ENCODE results near the gene PPP1R15A.
A peak's percentile ranks its signal among the peaks of the same experiment; 100 is the strongest.
"Not testable (repeated sequence)": the region's sequence is repeated elsewhere in the genome, so short reads cannot be mapped to it uniquely, and the experiment has no call there.

The PPP1R15A gene

DNA sequence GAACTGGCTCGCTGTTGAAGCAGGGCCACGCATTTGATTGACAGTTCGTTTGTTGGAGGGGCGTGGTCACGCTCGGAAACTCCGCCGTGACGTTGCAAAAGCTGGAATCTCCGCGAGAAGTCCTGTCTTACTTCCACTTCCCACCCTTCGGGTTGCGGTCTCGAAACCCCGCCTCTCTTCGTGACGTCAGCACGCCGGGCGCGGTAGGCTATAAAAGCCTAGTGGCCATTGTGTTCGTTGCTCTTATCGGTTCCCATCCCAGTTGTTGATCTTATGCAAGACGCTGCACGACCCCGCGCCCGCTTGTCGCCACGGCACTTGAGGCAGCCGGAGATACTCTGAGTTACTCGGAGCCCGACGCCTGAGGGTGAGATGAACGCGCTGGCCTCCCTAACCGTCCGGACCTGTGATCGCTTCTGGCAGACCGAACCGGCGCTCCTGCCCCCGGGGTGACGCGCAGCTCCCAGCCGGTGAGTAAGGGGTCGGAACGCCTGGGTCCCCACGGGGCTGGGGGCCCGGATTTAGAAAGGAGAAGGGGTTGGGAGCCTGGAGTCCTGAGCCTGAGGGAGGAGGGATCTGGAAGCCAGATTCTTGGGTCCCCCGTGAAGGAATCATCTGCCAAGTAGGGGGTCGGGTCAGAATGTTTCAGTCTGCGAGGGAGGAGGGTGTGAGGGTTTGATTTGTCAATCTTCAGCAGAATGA lies at the start of gene PPP1R15A:
PPP1R15A (plus strand) TSS at position 240 of the 702 bp plus-strand sequence. CDS start 813 bp downstream, outside the sequence.
- peak; percentile 76 for DNase-seq

DNA sequence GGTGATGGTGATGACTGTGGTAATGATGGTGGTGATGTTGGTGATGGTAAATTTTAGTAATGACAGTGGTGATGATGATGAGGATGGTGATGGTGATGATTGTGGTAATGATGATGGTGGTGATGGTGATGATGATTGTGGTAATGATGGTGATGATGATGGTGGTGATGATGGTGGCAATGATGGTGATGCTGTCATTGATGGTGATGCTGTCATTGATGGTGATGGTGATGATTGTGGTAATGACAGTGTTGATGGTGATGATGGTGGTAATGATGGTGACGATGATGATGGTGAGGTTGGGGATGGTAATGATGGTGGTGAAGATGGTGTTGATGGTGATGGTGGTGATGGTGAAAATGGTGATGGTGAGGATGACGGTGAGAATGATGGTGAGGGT lies 49.7 kb upstream of the PPP1R15A start:
- DNase-seq = no peak

DNA sequence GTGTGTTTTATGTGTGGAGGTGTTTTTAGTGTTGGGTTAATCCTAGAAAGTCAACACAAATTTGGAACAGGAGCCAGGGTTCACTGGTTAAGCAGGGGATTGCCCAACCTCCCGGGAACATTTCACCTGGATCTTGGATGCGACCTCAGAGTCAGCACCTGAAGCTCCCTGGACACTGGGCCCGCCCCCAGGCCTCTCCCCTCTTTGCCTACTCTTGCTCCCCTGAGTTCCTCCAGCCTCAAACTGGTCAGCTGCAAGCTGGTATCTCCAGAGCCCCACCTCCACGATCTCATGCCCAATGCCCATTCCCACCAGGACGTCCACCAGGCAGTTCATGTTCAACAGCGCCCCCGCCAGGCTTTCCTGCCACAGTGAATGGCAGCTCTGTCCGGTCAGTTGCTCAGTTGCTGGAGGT lies 45.6 kb upstream of the PPP1R15A start:
- no peak for DNase-seq

DNA sequence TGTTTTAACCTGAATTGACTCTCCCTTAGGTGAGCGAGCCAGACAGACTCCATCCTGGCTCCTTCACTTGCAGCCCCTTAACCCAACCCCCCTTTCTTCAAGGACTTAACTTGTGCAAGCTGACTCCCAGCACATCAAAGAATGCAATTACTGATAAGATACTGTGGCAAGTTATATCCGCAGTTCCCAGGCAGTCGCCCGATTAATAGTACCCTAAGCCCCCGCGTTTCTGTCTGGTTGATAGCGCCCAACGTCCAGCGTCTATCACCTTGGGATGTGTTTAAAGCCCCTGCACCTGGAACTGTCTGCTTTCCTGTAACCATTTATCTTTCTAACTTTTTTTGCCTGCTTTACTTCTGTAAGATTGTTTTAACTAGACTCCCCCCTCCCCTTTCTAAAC lies 42.1 kb upstream of the PPP1R15A start:
- DNase-seq = no peak

DNA sequence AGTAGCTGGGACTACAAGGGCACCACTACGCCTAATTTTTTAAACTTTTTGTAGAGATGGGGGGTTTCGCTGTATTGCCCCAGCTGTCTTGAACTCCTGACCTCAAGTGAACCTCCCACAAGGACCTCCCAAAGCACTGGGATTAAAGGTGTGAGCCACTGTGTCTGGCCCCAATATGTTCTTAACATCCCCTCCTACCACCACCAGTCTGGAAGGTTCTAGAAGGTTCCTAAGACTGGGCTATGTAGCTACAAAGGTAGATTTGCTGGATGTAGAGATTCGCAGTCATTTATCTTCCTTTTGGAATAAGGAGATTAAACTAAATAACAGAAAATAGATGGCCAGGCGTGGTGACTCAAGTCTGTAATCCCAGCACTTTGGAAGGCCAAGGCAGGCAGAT lies 41.3 kb upstream of the PPP1R15A start:
- DNase-seq = no peak

DNA sequence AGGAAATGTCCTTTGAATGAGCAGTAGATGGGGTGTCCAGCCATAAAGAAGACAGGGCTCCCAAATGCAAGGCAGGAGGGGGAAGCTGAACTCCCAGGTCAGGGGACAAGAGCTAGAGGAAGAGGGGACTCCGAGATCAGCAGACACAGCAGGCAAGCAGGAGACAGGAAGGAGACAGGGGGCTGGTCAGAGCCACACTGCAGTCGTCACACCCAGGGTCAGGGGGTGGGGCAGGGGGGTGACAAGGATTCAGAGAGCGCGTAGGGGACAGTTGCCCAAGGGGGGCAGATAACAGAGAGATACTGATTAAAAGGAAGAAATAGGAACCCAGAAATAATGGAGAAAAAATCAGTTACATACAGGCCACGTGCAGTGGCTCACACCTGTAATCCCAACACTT lies 39.2 kb upstream of the PPP1R15A start:
- no peak for DNase-seq

DNA sequence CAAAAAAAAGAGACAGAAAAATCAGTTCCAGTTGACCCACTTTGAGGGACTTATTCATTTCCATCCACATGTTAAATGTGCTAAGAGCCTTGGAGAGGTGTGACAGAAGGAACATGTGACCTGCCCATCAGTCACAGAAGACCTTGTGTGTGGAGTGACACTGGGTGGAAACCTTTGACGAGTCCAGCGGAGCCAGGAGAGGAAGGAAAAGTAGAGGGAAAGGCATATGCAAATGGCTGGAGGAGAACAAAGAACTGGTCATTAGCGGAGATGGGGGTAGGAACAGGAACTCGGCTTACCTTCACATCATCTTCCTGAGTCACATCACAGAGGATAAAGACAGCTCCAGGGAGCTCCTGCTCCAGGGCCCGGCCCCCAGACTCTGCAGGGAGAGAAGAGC lies 38.2 kb upstream of the PPP1R15A start:
- no peak for DNase-seq

DNA sequence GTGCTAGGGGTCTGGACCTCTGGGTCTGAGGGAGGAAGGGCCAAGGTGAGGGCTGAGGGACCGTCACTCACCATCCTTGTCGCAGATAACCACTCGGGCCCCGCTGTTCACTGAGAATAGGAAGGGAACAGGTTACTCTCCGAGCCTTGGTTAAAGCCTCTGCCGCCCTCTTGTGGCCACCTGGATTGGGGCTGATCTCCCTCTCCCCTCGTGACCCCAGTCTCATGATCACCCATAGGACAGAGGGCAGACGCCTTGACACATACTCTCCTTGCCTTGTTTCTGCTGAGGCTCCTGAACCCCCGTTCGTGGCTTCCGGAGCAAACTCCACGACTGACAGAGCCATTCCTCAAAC lies 36.5 kb upstream of the PPP1R15A start:
- DNase-seq = peak; percentile 64

DNA sequence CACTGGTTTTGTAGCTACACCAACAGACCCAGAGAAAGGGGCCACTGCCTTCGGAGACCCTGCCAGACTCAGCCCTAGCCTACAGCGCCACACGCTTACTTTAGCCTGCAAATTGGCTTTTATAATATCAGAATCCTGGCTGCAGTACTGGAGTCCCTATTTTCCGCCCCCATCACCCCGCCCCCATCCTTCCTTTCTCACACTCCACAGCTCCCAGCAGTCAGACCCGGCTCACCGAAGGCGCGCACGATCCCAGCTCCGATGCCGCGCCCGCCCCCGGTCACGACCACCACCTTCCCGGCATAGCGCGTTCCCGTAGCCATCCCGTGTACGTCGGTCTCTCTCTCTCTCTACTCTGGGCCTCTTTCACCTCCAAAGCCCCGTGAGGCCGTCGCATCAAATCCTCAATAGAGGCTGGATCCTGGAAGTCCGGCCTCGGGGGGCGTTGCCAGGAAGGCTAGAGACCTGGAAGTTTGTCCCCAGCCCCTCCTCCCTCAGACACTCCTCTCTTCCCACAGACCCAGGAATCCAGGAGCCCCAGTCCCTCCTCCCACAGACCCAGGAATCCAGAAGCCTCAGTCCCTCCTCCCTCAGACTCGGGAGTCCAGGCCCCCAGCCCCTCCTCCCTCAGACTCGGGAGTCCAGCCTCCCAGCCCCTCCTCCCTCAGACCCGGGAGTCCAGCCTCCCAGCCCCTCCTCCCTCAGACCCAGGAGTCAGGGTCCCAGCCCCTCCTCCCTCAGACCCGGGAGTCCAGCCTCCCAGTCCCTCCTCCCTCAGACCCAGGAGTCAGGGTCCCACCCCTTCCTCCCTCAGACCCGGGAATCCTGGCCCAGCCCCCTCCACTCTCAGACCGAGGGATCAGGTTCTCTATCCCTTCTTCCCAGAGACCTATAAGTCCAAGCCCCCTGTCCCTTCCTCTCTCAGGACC lies 35.9 kb upstream of the PPP1R15A start, which contains the start of gene HSD17B14:
HSD17B14 (minus strand) TSS at position 403 of the 929 bp plus-strand sequence; CDS start at position 323, 80 bp downstream.
- DNase-seq = no peak

DNA sequence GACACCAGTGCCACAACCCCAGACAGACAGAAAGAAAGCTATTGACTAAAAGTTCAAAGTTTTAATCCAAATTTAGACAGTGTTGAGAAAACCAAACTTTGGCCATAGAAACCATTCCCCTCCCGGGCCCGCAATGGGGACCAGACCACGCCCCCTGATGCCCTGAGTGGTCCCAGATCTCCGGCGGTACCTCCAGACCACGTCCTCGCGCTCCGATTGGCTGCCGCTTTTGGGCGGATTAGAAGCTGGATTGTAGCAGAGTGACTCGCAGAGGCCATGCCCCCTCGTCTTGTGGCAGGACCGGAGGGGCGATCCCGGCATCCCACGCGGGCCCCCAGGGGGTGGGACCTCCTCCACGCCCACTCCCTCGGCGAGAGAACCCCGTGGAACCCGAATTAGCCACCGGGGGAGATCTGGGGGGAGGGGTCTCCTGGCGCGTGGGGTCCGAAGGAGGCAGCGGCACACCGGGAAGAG lies 35.1 kb upstream of the PPP1R15A start:
- DNase-seq = peak; percentile 87

DNA sequence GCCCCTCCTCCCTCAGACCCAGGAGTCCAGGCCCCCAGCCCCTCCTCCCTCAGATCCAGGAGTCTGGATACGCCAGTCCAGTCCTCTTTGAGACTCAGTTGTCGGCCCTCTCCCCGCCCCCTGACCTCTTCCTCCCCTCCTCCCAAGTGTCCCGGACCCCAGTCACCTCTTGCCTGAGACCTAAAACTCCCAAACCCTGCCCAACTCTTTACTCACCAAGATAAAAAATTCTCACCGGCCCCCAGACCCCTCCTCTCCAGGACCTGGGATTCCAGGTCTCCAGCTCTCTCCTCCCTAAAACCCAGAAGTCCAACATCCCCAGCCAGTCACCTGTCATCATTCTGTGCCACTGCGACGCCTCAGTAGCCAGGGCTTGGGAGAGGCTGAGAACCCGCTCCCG lies 34.5 kb upstream of the PPP1R15A start:
- no peak for DNase-seq

DNA sequence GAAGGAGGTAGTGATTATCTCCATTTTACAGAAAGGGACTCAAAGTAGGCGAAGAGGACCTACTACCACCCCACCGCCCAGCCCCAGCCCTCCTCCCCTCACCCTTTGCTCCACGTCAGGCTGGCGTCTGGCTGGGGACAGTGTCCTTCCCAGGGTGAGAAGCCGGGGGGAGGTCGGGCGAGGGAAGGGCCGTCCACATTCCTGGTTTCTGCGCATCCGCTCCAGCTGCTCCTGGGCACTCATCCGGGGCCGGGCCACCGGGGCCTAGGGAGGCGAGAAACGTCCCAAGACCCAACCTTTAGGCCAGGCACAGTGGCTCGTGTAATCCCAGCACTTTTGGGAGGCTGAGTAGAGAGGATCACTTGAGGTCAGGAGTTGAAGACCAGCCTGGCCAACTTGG lies 31.2 kb upstream of the PPP1R15A start:
- no peak for DNase-seq

DNA sequence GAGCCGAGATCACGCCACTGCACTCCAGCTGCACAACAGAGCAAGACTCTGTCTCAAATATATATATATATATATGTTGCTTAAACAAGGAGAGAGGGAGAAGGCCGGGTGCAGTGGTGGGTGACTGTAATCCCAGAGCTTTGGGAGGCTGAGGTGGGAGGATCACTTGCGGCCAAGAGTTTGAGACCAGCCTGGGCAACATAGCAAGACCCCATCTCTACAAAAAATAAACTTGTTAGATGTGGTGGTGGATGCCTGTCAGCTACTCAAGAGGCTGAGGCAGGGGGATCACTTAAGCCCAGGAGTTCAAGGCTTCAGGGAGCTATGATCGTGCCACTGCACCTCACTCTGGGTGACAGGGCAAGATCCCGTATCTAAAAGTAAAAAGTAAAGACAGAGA lies 30.6 kb upstream of the PPP1R15A start:
- DNase-seq = no peak

DNA sequence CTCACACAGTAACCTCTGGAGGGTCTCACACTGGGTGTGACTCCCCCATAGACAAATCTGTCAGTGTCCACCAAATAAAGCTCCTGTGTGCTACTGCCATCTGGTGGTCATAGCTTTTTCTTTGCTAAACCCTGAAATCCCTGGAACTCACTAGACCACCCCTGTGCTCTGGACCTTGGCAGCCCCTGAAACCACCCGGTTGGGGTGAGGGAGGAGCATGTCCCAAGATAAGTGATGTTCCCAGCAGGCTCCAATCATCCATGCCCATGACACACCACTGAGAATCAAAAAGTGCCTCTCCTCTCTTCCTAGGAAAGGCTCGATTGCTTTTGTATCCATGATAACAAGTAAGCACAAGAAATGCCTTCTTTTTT lies 29.4 kb upstream of the PPP1R15A start:
- no peak for DNase-seq

DNA sequence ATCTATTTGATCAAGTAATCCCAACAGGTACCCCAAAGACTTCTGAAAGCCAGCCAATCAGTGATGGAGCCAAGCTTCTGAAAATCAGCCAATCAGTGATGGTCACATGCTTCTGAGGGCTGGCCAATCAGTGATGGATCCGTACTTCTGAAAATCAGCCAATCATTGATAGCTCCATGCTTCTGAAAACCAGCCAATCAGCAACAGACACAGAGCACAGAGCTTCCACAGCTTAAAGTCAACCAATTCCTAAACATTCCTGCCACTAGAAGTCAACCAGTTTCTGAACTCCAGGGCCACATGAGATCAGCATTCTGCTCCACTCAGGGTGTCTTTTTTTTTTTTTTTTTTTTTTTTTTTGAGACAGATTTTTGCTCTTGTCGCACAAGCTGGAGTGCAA lies 27.7 kb upstream of the PPP1R15A start:
- no peak for DNase-seq

DNA sequence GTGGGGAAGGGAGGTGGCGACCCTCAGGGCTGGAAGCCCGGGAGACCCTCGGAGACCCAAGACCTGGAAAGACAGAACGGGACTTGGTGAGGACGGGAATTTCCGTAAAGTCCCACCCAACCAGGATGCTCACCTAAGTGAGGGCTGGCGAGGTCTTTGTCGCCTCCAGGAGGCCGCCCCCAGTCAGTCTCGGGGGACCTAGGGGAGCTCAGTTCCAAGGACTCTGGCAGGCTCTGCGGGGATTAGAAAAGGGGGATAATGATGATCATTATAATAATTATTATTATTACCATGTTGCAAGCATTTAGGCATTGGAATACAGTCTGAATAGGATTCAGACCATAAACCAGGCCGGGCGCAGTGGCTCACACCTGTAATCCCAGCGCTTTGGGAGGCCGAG lies 26.8 kb upstream of the PPP1R15A start:
- no peak for DNase-seq

DNA sequence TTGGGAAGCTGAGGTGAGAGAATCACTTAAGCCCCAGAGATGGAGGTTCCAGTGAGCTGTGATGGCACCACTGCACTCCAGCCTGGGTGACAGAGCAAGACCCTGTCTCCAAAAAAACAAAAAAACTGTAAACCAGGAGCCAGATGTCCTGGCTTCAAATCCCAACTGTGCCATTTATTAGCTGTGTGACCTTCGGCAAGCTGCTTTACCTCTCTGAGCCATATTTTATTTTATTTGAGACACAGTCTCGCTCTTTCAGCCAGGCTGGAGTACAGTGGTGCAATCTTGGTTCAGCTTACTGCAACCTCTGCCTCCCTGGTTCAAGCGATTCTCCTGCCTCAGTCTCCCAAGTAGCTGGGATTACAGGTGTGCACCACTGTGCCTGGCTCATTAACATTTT lies 25.6 kb upstream of the PPP1R15A start:
- DNase-seq = not testable (repeated sequence)

DNA sequence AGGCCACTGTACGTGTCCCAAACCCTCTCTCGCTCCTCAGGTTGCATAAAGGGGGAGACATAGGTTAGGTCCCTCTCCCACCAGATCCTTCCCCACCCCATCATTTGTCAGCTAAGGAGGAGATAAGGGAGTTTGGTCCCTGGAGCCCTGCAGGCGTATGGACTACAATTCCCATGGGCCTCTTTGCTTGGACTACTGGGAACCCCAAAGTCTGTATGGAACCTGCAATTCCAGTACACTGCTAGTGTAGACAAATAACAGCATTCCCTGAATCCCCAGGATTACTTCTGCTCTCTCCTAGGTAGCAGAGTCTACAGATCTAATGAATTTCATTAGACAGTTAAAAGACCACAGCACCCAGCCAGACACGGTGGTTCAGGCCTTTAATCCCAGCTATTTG lies 19.9 kb upstream of the PPP1R15A start:
- no peak for DNase-seq

DNA sequence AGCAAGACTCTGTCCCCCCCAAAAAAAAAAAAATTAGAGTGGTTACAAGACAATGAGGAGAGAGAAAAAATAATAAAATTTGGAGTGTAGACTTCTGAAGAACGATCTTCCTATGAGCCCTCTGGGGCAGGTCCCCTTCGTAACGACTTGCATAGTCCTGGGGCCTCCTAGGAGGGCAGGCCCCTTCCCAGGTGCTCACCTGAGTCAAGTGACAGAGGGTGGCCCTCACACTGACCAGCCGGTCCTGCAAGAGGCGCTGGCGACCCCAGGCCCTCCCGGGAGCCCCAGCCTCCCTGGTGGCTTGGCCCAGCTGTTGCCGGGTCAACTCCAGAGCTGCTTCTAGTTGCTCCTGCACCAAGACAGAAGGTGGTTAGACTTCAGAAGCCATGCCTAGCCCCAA lies 18.7 kb upstream of the PPP1R15A start:
- no peak for DNase-seq

DNA sequence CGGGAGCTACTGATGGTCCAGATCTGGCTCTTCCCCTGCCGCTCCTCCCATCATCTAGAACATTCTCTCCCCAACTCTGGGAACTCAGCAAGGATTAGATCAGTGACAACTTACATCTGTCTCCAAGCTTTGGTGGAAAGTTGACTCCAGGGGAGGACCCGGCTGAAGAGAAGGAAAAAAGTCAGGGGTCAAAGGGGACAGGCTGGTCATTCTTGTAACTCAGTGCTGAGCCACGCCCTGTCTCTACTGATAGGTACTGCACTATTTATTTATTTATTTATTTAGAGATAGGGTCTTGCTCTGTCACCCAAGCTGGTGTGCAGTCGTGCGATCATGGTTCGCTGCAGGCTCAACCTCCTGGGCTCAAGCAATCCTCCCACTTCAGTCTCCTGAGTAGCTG lies 18.1 kb upstream of the PPP1R15A start:
- DNase-seq = no peak

DNA sequence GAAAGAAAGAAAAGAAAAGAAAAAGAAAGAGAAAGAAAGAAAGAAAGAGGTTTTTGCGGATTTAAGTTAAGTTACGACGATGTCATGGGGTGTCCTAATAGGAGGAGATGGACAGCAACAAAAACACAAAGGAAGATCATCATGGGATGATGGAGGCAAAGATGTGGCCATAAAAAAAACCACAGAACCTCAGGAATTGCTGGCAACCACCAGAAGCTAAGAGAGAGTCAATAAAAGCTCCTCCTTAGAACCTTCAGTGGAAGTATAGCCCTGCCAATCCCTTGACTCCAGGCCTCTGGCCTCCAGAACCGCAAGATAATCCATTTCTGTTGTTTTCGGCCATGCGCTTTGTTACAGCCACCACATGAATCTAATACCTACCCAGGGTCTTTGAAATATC lies 15.3 kb upstream of the PPP1R15A start:
- no peak for DNase-seq

DNA sequence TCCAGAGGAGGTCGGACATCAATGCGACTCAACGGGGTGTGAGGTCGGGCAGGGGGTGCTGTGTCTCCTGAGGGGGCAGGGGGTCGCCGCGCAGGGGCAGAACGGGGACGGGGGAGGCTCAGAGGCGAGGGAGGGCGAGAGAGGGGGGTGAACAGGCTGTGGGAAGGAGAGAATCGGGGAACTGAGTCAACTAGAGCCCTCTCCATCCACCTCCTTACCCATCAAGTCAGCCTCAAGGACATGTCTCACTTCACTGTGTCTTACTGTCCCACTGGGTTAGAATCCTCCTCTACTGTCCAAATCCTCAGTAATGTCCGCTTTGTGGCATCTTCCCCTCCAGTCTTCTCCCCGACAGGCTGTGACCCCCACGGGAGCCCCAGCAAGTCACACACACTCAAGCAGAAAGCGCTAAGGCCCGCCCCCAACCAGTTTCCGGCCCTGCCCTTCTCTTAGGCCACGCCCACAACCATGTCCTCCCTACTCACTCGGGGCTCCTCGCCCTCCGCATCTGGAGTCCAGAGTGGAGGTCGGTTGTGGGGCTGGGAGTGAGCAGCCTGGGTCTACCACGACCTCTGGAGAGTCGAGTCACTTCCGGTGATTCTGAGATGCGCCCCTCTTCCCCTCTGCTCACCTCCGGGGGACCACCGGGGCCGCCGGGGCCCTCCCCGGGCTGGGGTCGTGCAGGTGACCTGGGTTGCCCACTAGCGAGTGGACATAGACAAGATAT lies 13.1 kb upstream of the PPP1R15A start:
- DNase-seq = no peak
